ENCODE results near the gene ZNF646. TPM values are rescaled to one million over a fixed set of nuclear protein-coding genes. Genes with fewer than 3 reads are reported as not detected.
"Not testable (repeated sequence)": the region's sequence is repeated elsewhere in the genome, so short reads cannot be mapped to it uniquely, and the experiment has no call there.

Gene ZNF646
- total RNA-seq, 2 experiments from 2014 or later = 28.3 to 33.3 TPM

- Mint-ChIP-seq H3K27ac (no peak overlapping the region), H3K4me1 (peaks cover 27% of the 10 kb centered on the region), H3K9me3 (no peaks in the 10 kb centered on the region), H3K4me3 (no peak overlapping the region), H3K36me3 (ENCODE audit: low read depth) (peaks cover 14% of the 10 kb centered on the region), H3K27me3 (no peaks in the 10 kb centered on the region)
- CTCF ChIA-PET = no interaction called here
- DNase-seq = no peak
- POLR2A ChIA-PET = no interaction called here
Measured at GRCh38 chr16:31090540-31090939, 16.3 kb downstream of the ZNF646 start.

- Mint-ChIP-seq H3K4me1 (peaks cover 33% of the 10 kb centered on the region), H3K27me3 (no peaks in the 10 kb centered on the region), H3K27ac (peak overlapping the region; percentile 54), H3K36me3 (ENCODE audit: low read depth) (peaks cover 13% of the 10 kb centered on the region), H3K9me3 (no peaks in the 10 kb centered on the region), H3K4me3 (peak overlapping the region; percentile 42)
- CTCF ChIA-PET = interaction anchor here (1.6 to 2.6 kb wide), 4 partner anchors 19 to 151 kb away, joined by 7 to 13 read pairs (median 8); partner anchors contain the start of genes ZNF646 and ZNF668
- POLR2A ChIA-PET = no interaction called here
- DNase-seq = no peak
Measured at GRCh38 chr16:31092330-31092729, 18.1 kb downstream of the ZNF646 start.

DNA sequence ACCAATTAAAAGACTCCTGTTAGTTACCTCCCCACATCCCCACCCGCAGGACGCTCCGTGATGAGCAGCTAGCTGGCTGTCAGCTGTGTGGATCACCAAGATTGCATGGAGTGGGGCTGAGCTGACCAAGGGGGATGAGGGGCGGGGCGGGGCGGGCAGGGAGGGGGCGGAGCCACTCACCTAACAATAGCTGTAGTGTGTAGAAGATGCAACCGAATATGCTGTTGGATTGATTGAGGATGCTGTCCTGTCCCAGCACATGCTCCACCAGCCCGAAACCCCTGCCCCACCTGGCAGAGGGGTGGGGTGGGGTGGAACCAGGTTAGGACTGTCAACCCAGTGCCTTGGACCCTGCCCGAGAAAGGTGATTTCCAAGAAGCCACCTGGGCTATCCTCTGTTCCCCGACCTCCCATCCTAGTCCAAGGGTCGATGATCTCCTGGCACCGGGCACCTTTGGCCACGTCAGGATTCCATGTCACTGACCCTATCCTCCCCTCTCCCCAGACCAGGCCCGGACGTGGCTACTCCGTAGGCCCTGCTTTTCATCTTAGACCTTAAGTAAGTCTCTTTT, 19.0 kb downstream of the ZNF646 start:
- Mint-ChIP-seq H3K36me3 (ENCODE audit: low read depth) (peaks cover 12% of the 10 kb centered on the region), H3K9me3 (no peaks in the 10 kb centered on the region), H3K4me3 (peak overlapping the region; percentile 66), H3K27me3 (no peaks in the 10 kb centered on the region), H3K27ac (peak overlapping the region; percentile 74), H3K4me1 (peaks cover 33% of the 10 kb centered on the region)
- ChIA-PET POLR2A (no interaction called here), CTCF (interaction anchor here (1.0 to 2.6 kb wide), 6 partner anchors 18 to 152 kb away, joined by 3 to 13 read pairs (median 8); partner anchors contain the start of genes ZNF646 and ZNF668)
- DNase-seq = no peak

- Mint-ChIP-seq H3K4me3 (peak overlapping the region; percentile 93), H3K36me3 (ENCODE audit: low read depth) (peaks cover 11% of the 10 kb centered on the region), H3K27ac (peak overlapping the region; percentile 94), H3K9me3 (no peaks in the 10 kb centered on the region), H3K27me3 (no peaks in the 10 kb centered on the region), H3K4me1 (peaks cover 33% of the 10 kb centered on the region)
- ChIA-PET POLR2A (no interaction called here), CTCF (interaction anchor here (1.0 to 2.5 kb wide), 5 partner anchors 10 to 152 kb away, joined by 3 to 13 read pairs (median 3); partner anchors contain the start of genes ZNF646 and ZNF668)
- no peak for DNase-seq
Measured at GRCh38 chr16:31094088-31094423, 19.8 kb downstream of the ZNF646 start.

DNA sequence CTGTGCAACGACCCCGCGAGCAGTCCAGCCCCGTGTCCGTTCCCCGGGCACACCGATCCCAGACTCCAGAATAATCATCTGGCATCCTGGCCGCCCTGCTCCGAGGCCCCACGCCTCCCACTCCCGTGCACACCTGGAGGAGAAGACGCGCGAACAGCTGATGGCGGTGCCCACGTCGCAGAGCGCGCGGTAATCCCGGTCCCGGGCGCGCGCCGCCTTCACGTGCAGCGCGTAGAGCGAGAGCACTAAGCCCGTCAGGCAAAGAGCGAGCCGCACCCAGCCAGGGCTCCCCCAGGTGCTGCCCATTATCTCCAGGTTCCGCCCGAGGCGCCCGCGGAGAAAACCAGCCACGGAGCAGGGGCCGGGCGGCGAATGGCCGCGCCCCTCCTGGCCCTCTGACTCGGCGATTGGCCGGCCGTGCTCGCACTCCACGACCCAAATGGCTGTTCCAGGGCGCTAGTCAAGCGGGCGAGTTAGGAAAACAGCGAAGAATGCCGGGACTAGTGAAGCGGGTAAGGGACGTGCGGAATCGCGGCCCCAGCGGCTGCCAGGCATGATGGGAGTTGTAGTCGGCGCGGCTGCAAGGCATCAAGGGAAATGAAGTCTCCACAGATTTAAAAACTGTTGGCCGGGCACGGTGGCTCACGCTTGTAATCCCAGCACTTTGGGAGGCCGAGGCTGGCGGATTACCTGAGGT, 20.4 kb downstream of the ZNF646 start, which contains the start of gene VKORC1:
VKORC1 (minus strand) TSS at position 374 of the 697 bp plus-strand sequence; CDS start at position 306, 68 bp downstream.
- Mint-ChIP-seq H3K27ac (peak within 1 kb of the TSS; percentile 94), H3K36me3 (ENCODE audit: low read depth) (peaks cover 8% of the 10 kb centered on the region), H3K27me3 (no peaks in the 10 kb centered on the region), H3K4me1 (peaks cover 33% of the 10 kb centered on the region), H3K4me3 (peak within 1 kb of the TSS; percentile 93), H3K9me3 (no peaks in the 10 kb centered on the region)
- ChIA-PET POLR2A (no interaction called here), CTCF (interaction anchor here (0.7 to 2.5 kb wide), 6 partner anchors 10 to 152 kb away, joined by 3 to 13 read pairs (median 3); partner anchors contain the start of genes ZNF646 and ZNF668)
- peak; percentile 91 for DNase-seq

DNA sequence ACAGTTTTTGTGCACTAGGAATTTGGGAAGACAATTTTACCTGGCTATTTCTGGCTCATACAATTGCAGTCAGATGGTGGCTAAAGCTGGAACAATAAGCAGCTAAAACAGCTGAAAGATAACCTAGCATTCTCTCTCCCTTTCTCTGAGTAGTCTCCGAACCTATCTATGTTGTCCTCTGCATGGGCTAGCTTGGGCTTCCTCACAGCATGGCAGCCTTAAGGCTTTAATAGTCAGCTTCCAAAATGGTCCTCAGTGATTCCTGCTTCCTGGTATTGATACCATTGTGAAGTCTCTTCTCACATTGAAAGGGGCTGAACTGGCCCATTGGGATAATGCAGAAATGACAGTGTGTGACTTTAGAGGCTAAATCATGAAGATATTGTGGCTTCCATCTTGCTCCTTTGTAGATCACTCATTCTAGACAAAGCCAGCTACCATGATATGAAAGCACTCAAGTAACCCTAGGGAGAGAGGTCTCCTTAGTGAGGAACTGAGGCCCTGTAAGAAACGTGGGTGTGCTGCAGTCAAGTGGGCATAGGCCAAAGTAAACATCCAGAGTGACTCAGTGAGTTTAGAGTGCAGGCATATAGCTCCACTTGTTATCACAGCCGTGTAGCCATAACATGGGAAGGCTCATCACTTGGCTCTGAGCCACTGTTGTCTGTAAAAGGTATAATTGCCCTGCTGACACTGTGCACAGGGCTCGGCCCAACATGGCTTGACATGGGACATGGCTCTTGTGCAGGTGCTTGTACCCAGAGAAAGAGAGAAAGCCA, 25.8 kb downstream of the ZNF646 start:
- Mint-ChIP-seq H3K36me3 (ENCODE audit: low read depth) (no peaks in the 10 kb centered on the region), H3K4me3 (no peak overlapping the region), H3K27ac (no peak overlapping the region), H3K4me1 (peaks cover 10% of the 10 kb centered on the region), H3K27me3 (no peaks in the 10 kb centered on the region), H3K9me3 (no peaks in the 10 kb centered on the region)
- ChIA-PET CTCF (interaction anchor here (0.6 to 2.2 kb wide), 7 partner anchors 12 to 44 kb away, joined by 3 to 10 read pairs (median 4); partner anchors contain the start of gene KAT8), POLR2A (interaction anchor here (0.5 kb wide), 1 partner anchor 244 kb away, joined by 3 read pairs; no protein-coding TSS in a partner anchor)
- DNase-seq = no peak

DNA sequence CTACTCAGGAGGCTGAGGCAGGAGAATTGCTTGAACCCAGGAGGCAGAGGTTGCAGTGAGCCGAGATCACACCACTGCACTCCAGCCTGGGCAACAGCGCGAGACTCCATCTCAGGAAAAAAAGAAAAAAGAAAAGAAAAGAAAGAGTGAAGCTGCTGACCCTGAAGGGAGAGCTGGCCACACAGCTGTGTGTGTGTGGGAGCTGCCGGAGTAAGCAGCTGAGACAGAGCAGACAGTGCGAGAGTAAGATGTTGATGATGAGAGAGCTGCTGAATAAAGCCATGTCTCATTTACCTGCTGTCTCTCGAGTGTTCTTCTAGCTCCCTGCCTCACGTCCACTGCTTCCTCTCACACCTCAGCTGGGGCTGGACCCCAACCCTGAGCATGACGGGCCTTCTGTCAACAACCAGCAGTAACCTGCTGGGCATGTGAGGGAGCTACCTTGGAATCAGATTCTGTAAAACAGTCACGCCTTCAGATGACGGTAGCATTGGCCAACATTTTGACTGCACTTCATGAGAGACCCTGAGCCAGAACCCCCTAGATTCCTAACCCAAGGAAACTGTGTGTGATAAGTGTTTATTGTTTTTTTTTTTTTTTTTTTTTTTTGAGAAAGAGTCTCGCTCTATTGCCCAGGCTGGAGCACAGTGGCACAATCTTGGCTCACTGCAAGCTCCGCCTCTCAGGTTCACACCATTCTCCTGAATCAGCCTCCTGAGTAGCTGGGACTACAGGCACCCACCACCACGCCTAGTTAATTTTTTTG, 26.8 kb downstream of the ZNF646 start:
- ChIA-PET POLR2A (interaction anchor here (0.5 kb wide), 1 partner anchor 243 kb away, joined by 3 read pairs; no protein-coding TSS in a partner anchor), CTCF (interaction anchor here (0.6 to 2.2 kb wide), 8 partner anchors 11 to 157 kb away, joined by 3 to 10 read pairs (median 4); no protein-coding TSS in a partner anchor)
- H3K9me3 Mint-ChIP-seq; H3K27ac Mint-ChIP-seq; DNase-seq; H3K4me1 Mint-ChIP-seq; H3K27me3 Mint-ChIP-seq; H3K36me3 Mint-ChIP-seq (ENCODE audit: low read depth); H3K4me3 Mint-ChIP-seq: not testable (repeated sequence)

- Mint-ChIP-seq H3K27ac (peak overlapping the region; percentile 46), H3K4me1 (peaks cover 26% of the 10 kb centered on the region), H3K9me3 (no peaks in the 10 kb centered on the region), H3K36me3 (ENCODE audit: low read depth) (peaks cover 13% of the 10 kb centered on the region), H3K27me3 (no peaks in the 10 kb centered on the region), H3K4me3 (no peak overlapping the region)
- DNase-seq = peak; percentile 76
- ChIA-PET CTCF (no interaction called here), POLR2A (no interaction called here)
Measured at GRCh38 chr16:31105677-31106213, 31.5 kb downstream of the ZNF646 start.

DNA sequence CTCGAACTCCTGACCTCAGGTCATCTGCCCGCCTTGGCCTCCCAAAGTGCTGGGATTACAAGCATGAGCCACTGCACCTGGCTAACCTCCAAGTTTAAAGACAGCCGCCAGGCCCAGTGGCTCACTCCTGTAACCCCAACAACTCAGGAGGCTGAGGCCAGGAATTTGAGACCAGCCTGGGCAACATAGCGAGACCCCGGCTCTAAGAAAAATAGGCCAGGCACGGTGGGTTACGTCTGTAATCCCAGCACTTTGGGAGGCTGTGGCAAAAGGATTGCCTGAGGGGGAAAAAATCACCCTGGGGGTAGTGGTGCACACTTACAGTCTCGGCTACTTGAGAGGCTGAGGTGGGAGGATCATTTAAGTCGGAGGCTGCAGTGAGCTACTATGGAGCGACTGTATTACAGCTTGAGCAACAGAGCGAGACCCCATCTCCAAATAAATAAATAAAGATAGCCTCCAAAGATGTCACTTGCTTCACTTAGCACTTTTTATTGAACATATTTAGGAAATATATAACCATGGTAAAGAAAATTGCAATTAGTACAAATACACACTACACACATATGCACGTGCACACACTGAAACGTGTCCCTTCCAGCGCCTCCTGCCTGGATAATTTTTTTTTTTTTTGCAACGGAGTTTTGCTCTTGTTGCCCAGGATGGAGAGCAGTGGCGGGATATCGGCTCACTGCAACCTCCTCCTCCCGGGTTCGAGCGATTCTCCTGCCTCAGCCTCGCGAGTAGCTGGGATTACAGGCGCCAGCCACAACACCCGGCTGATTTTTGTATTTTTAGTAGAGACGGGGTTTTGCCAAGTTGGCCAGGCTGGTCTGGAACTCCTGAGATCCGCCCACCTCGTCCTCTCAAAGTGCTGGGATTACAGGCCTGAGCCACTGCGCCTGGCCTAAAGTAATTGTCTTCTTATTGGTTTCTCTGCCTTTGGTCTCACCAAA, 32.6 kb downstream of the ZNF646 start:
- POLR2A ChIA-PET = interaction anchor here (1.5 kb wide), 1 partner anchor 11 kb away, joined by 3 read pairs; the partner anchor contains the start of gene KAT8
- H3K4me3 Mint-ChIP-seq = peak overlapping the region; percentile 77
- H3K27me3 Mint-ChIP-seq = no peaks in the 10 kb centered on the region
- H3K27ac Mint-ChIP-seq = peak overlapping the region; percentile 85
- DNase-seq = no peak
- peaks cover 29% of the 10 kb centered on the region for H3K4me1 Mint-ChIP-seq
- H3K36me3 Mint-ChIP-seq (ENCODE audit: low read depth) = peaks cover 18% of the 10 kb centered on the region
- H3K9me3 Mint-ChIP-seq = no peaks in the 10 kb centered on the region
- CTCF ChIA-PET = interaction anchor here (0.6 to 1.5 kb wide), 3 partner anchors 14 to 315 kb away, joined by 3 to 5 read pairs (median 3); partner anchors contain the start of gene ZNF668

GRCh38 chr16:31107465-31107867, 33.2 kb downstream of the ZNF646 start:
- peaks cover 19% of the 10 kb centered on the region for H3K36me3 Mint-ChIP-seq (ENCODE audit: low read depth)
- H3K9me3 Mint-ChIP-seq = no peaks in the 10 kb centered on the region
- H3K4me1 Mint-ChIP-seq = peaks cover 29% of the 10 kb centered on the region
- CTCF ChIA-PET = interaction anchor here (0.6 to 1.5 kb wide), 5 partner anchors 9 to 314 kb away, joined by 3 to 5 read pairs (median 3); partner anchors contain the start of gene ZNF668
- POLR2A ChIA-PET = interaction anchor here (1.5 kb wide), 1 partner anchor 10 kb away, joined by 3 read pairs; the partner anchor contains the start of gene KAT8
- peak overlapping the region; percentile 77 for H3K4me3 Mint-ChIP-seq
- no peaks in the 10 kb centered on the region for H3K27me3 Mint-ChIP-seq
- DNase-seq = no peak
- peak overlapping the region; percentile 85 for H3K27ac Mint-ChIP-seq

Data from activated CD4-positive, alpha-beta T cell treated with anti-CD3 and anti-CD28 coated beads, Interleukin-2, amount 10 ng/mL, durations not matched to agents 7 days and 5 days (primary cell).